ENCODE measurements around the gene UBXN6. TPM values are rescaled to one million over a fixed set of nuclear protein-coding genes. Genes with fewer than 3 reads are reported as not detected.

The UBXN6 gene
- total RNA-seq, 1 donor from 2014 or later, result 127 TPM

DNA sequence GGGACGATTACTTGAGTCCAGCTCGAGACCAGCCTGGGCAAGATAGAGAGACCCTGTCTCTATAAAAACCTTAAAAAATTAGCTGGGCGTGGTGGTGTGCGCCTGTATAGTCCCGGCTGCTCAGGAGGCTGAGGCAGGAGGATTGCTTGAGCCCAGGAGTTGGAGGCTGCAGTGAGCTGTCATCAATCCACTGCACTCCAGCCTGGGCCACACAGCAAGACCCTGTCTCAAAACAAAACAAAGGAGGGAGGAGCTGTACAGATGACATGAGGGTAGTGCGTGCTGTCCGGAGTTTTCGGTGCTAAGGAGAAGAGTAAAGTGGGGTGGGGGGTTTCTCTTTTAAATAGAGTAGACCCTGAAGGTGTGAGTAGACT is 37.1 kb upstream of the UBXN6 start:
- no peak for ATAC-seq
- DNase-seq, result no peak
- intact Hi-C loops (cut with micrococcal nuclease), result no loop called here

DNA sequence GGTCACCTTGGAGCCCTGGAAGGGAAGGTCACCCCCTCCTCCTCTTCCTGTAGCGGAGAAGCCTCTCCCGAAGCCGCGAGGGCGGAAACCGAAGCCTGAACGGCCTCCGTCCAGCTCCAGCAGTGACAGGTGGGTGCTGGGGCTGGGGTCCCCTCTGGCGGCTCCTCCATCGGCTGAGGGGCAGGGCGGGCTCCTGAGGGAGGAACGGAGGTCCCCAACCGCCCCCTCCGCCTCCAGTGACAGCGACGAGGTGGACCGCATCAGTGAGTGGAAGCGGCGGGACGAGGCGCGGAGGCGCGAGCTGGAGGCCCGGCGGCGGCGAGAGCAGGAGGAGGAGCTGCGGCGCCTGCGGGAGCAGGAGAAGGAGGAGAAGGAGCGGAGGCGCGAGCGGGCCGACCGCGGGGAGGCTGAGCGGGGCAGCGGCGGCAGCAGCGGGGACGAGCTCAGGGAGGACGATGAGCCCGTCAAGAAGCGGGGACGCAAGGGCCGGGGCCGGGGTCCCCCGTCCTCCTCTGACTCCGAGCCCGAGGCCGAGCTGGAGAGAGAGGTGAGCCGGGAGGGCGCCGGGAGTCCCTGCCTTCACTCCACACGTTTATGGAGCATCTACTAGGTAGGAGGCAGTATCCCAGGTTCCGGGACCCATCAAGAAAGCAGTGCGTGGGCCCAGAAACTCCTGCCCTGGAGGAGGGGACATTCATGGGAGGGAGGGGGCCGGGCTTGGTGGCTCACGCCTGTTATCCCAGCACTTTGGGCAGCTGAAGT is 36.5 kb upstream of the UBXN6 start:
- no peak for ATAC-seq
- DNase-seq, result no peak
- intact Hi-C loops (cut with micrococcal nuclease), result no loop called here

DNA sequence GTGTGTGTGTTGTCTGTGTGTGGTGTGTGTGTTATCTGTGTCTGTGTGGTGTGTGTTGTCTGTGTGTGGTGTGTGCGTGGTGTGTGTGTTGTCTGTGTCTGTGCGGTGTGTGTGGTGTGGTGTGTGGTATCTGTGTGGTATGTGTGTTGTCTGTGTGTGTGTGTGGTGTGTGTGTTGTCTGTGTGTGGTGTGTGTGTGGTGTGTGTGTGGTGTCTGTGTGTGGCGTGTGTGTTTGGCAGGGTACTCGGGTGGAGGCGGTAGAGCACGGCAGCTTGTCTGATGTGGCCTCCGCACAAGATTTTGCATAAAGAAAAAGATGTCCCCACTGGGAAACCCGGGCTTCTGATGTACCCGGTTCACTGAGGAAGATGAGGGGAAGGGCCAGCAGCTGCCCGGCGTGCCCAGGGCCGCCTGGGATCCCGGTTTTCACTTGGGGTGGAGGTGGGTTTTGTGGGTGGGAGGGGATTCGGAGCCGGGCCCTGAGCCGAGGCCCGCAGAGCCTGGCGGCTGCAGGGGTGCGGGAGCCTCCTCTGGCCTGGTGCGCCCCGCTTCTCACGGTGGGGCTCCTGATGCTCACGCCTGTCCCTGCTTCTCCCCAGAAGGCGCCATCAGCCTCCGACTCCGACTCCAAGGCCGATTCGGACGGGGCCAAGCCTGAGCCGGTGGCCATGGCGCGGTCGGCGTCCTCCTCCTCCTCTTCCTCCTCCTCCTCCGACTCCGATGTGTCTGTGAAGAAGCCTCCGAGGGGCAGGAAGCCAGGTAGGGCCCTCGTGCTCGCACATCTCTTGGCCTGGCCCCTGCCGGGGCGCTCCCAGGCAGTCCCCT is 35.7 kb upstream of the UBXN6 start:
- no peak for DNase-seq
- no peak for ATAC-seq
- intact Hi-C loops (cut with micrococcal nuclease), result no loop called here

DNA sequence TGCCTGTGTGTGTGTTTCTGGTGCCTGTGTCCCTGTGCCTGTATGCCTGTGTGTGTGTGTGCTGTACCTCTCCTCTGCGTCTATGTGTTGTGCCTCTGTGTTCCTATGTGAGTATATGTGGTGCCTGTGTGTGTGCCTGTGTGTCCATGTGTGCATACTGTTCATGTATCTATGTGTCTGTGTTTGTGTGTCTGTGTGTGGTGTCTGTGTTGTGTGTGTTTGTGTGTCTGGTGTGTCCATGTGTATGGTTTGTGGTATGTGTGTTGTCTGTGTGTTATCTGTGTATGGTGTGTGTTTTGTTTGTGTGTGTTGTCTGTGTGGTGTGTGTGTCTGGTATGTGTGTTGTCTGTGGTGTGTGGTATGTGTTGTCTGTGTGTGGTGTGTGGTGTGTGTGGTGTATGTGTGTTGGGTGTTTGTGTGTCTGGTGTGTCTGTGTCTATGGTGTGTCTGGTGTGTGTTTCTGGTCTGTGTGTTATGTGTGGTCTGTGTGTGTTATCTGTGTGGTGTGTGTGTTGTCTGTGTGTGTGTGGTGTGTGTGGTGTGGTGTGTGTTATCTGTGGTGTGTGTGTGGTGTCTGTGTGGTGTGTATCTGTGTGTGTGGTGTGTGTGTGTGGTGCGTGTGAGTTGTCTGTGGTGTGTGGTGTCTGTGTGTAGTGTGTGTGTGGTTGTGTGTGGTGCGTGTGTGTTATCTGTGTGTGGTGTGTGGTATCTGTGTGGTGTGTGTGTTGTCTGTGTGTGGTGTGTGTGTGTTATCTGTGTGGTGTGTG is 34.9 kb upstream of the UBXN6 start:
- ATAC-seq (no peak), DNase-seq (no peak)
- intact Hi-C loops (cut with micrococcal nuclease), result no loop called here

DNA sequence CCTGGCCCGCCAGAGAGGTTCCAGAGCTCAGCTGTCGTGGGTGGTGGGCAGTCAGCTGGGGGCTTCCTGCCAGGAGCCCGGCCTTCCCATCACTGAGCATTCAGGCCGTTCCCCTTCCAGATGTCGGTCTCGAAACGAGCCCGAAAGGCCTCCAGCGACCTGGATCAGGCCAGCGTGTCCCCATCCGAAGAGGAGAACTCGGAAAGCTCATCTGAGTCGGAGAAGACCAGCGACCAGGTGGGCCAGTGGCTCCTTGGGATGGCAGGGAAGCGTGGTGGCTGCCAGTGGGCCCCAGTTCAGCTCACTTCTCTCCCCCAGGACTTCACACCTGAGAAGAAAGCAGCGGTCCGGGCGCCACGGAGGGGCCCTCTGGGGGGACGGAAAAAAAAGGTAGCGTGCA is 33.9 kb upstream of the UBXN6 start:
- DNase-seq (no peak), ATAC-seq (no peak)
- intact Hi-C loops (cut with micrococcal nuclease), result no loop called here

DNA sequence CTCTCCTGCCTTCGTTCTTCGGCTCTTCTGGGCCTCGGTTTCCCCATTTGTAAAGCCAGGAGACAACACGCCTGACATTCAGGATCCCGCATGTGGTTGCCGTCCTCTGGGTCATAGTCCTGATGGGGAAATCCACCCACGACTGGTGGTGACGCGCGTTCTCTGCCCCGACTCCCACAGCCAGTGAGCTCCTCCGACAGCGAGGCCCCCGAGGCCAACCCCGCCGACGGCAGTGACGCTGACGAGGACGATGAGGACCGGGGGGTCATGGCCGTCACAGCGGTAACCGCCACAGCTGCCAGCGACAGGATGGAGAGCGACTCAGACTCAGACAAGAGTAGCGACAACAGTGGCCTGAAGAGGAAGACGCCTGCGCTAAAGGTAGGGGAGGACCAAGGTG is 30.9 kb upstream of the UBXN6 start:
- intact Hi-C loops (cut with micrococcal nuclease), result no loop called here
- DNase-seq, result no peak
- ATAC-seq, result no peak

DNA sequence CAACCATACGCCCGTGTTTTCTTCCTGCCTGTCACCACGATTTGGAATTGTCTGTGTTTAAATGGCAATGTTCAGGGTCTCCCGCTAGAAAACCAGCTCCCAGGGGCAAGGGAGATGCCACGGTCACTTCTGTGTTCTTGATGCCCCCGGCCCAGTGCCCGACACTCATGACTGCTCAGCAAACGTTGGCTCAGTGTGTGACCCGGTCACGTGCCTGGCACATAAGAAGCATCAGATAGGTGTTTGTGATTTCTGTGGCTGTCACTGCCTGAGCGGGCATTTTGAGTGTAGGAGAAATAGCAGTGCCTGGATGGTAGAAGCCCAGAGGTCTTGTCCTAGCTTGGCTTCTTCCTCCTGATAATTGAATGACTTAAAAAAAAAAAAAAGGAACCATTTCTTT is 30.0 kb upstream of the UBXN6 start:
- intact Hi-C loops (cut with micrococcal nuclease), result no loop called here
- ATAC-seq, result peak; percentile 68
- DNase-seq, result no peak

DNA sequence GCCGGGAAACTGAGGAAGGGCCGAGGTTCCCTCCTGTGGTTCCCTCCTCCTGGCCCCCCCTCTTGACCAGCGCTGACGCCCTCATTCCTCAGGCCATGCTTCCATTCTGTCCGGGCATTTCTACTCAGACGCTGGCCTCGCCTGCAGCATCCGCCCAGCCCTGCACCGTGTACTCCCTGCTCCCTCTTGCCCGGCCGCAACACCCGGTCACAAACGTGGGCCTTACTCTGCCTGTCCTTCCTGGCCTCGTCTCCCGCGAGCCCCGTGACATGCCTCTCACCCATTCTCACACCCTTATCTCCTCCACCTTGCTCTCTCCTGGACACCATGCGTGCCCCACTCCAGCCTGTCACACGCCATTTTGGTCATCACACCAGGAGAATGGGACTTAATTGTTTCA is 25.8 kb upstream of the UBXN6 start:
- intact Hi-C loops (cut with micrococcal nuclease), result no loop called here
- DNase-seq, result no peak
- ATAC-seq, result no peak

DNA sequence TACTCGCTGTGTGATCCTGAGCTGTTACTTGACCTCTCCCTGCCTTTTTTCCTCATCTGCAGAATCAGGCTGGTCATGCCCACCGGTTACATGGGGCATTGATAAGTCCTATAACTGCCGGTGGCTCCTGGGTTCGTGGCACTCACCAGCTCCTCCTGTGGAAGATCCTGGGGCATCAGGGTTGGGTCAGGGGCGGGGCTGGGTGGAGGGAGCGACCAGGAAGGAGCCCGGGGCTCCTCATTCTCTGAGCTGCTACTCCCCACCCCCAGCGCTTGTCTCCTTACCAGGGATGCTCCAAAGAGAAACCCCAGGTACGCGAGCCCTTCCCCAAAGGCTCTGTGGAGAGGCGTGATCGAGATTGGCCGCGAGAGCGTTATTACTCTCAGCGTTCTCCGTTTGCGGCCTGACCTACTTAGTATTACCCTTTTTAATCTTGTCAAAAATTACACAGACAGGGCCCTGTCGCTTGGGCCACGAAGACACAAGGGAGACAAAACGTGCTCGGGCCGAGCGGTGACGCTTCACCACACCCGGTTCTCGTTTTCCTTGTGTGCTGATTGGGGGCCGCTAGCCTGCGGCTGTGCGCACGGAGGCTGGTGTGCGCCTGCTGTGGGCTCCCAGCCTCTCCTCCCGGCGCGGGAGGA is 25.2 kb upstream of the UBXN6 start:
- intact Hi-C loops (cut with micrococcal nuclease), result no loop called here
- ATAC-seq (no peak), DNase-seq (no peak)

DNA sequence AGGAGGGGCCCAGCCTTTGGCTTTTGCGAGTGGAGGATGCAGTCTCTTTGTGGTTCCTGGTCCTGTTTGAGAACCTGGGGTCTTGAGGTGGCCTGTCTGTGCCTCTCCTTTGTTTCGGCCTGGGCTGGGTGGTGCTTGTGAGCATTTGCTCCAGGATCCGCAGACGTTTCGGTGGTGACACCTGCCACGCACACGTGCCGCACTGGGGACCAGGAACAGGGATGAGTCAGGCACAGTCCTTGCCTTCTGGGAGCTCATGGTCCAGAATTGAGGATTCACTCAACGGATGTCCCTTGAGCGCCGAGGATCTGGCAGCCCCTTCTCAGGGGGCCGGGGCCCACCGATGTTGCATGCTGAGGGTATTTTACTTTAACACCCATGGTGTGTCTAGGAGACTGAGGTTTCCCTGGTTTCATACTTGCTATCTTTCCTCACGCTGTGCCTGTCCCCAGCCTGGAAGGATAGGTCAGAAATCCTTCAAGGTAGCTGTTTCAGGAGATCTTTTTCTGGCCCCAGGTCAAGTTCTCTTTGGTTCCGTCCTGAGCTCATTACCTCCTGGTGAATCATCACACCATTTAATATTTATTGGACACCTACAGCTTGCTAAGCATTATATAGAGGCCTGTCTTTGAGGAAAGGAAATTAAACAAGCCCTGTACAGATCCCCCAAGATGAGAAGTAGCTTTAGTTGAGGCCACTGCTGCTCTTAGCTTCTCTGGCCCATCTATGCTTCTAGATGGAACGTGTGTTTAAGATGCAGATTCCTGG is 19.6 kb upstream of the UBXN6 start:
- no peak for DNase-seq
- no peak for ATAC-seq
- intact Hi-C loops (cut with micrococcal nuclease), result no loop called here

DNA sequence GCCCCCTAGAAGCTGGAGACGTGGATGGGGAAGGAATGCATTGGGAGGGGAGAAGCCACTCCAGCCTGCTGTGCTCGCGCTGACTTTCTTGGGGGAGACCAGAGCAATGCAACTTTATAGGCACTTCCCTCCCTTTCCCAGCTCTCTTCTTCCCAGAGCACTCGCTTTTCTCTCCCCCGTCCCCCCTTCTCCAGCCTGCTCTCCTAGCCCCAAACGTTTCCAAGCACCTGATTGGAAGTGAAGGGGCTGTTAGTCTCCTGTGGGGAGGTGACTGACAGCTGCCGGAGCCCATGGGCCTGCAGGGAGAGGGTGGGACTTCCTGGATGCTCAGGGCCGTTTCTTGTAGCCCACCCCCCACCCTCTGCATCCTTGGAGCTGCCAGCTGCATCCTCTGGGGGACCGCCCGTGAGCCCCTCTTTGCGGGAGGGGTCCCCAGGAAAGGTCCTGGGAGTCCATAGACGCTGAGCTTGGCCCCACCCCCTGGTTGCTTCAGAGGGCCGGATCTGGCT is 17.0 kb upstream of the UBXN6 start:
- intact Hi-C loops (cut with micrococcal nuclease), result no loop called here

DNA sequence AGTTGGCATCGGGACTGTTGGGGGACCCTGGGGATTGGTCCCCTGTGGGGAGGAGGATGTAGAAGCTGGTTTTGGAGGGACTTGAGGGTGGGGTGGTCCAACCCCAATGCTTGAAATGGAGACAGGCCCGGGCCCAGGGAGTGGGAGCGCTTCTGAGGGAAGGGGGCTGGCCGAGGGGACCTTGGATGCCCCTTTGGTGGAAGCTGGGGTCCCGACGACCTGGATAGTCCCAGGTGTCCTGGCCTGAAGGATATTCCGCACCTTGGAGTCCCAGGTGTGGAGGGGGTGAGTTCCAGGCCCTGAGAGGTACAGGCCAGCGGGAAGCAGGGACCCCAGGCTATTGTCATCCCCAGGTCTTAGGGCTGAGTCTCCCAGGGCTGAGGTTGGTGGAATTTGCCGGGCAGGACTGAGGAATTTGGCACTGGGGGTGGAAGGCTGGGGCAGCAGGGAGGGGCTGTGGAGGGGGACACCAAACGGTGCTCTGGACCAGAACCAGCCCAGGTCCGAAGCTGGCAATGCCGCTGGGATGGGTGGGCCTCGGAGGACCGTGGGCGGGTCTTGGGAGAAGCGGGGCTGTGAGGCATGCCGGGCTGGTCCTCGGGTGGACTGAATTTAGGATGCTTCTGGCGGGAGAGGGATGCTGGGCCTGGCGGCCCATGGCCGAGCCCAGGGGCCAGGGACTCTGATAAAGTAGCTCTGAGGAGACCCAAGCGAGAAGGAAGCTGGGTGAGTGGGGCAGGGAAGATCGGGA is 16.3 kb upstream of the UBXN6 start:
- DNase-seq (no peak), ATAC-seq (no peak)
- intact Hi-C loops (cut with micrococcal nuclease), result no loop called here

More for the DNA sequence above, 17.0 kb upstream of the UBXN6 start:
- ATAC-seq, result no peak
- DNase-seq, result no peak

DNA sequence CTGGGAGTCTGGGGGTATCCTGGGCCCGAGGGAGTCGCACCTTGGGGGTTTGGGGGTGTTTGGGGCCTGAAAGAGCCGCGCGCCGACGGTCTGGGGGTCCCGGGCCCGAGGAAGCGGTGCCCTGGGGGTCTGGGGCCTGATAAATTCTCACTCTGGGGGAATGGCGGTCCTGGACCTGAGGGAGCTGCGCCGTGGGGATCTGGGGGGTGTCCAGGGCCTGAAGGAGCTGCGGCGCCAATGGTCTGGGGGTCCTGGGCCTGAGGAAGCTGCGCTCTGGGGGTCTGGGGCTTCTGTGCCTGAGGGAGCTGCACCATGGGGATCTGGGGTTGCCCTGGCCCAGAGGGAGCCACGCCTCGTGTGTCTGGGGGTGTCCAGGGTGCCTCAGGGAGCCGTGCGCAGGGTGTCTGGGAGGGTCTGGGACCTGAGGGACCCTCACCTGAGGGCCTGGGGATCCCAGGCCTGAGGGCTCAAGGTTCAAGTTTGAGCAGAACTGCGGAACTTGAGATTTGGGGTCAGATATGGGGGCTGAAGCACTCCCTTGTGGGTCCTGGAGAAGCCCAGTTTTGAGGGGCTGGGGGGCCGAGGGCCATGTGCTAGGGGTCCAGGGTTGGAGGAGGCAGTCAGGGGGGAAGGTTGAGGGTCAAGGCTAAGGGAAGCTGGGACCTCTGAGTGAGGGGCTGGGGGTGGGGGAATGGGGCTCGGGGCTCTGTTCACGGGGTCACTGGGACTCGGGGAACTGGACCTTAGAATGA is 15.6 kb upstream of the UBXN6 start:
- no peak for ATAC-seq
- DNase-seq, result no peak
- intact Hi-C loops (cut with micrococcal nuclease), result no loop called here

DNA sequence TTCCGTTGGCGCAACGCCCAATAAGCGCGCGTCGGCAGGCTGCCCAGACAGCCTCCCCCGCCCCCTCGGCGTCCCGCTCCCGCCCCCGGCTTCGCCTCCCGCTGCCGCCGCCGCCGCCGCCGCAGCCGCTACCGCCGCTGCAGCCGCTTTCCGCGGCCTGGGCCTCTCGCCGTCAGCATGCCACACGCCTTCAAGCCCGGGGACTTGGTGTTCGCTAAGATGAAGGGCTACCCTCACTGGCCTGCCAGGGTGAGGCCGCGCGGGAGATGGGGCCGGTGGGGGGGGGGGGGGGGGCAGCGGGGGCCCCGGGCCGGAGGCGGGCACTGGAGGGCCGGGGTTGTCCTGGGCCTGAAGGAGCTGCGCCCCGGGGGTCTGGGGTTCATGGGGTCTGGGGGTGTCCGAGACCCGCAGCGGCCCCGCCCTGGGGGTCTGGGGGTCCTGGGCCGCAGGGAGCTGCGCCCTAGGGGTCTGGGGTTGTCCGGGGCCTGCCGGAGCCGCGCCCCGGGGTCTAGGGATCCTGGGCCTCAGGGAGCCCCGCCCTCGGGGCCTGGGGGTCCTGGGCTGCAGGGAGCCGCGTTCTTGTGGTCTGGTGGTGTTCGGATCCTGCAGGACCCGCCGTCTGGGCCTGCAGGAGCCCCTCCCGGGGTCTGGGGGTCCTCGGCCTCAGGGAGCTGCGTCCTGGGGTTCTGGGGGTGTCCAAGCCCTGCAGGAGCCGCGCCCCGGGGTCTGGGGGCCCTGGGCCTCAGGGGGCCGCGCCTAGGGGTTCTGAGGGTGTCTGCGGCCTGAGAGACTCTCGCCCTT is 14.8 kb upstream of the UBXN6 start, which contains the start of gene HDGFL2:
HDGFL2 (plus strand) TSS at position 124 of the 801 bp plus-strand sequence; CDS start at position 178, 54 bp downstream.
- intact Hi-C loops (cut with micrococcal nuclease), result no loop called here
- ATAC-seq, result no peak
- DNase-seq, result peak; percentile 41

DNA sequence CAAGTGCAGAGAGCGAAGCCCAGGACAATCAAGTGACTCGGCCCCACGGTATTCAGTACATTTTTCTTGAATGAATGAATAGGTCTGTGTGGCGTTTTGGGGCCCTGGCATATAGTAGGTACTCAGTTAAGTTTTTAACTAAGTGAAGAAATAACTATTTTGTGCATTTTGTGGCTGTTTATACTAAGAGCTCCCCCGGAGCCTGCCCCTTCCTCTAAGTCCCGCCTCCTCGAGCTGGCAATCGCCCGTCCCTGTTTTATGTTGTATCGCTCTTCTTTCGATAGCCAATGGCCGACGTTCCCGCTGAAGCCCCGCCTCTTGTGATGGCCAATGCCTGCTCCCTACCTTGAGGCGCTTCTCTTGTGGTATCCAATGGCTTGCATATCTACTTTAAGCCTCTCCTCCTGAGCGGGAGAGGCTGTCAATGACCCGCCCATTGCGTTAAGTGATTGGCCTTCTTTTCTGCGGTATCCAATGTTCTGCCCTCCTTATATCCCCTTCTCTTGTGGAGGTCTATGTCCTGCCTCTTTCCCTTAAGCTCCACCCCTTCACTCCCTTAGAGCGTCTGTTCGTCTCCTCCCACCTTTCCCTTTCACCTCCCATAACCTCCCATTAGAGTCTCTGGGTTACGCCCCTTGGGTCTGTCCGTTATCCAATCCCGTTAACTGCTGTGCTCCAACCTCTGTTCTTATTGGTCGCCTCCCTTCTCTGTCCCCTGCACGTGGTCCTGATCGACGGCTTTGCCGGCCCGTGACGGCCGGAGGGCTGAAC is 14.0 kb upstream of the UBXN6 start:
- peak; percentile 98 for DNase-seq
- intact Hi-C loops (cut with micrococcal nuclease), result no loop called here
- ATAC-seq, result peak; percentile 96

DNA sequence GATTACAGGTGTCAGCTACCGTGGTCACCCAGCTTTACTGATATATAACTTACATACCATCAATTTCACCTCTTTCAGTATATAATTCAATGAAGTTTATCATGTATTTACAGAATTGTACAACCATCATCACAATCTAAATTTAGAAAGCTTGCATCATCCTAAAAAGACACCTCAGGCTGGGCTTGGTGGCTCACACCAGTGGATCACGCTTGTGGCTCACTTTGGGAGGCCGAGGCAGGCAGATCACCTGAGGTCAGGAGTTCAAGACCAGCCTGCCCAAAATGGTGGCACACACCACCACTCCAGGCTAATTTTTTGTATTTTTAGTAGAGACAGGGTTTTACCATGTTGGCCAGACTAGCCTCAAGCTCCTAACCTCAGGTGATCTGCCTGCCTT is 10.2 kb upstream of the UBXN6 start:
- DNase-seq, result no peak
- intact Hi-C loops (cut with micrococcal nuclease), result no loop called here
- ATAC-seq, result no peak

Measured in left ventricle myocardium superior (tissue), 1 donor.